Muscle of leg (tissue), 11 donors: ENCODE results near the gene AGTRAP. TPM values are rescaled to one million over a fixed set of nuclear protein-coding genes. Genes with fewer than 3 reads are reported as not detected.

Experiments
- DNase-seq: peaks from one replicate; pipeline ENCODE4 v3.0.0; 2013
- H3K27ac ChIP-seq: one replicate; pipeline ENCODE4 v1.5.1; 2013; ENCODE audit warnings: mild to moderate bottlenecking, low read length, control low read depth
- H3K27me3 ChIP-seq: one replicate; pipeline ENCODE4 v1.6.1; 2013; ENCODE audit warnings: low read length; ENCODE audit not compliant: control insufficient read depth, insufficient read depth
- H3K36me3 ChIP-seq: one replicate; pipeline ENCODE4 v1.6.1; 2013; ENCODE audit warnings: low read length; ENCODE audit not compliant: control insufficient read depth, insufficient read depth
- H3K4me1 ChIP-seq: one replicate; pipeline ENCODE4 v1.6.1; 2013; ENCODE audit warnings: low read length; ENCODE audit not compliant: control insufficient read depth, insufficient read depth
- H3K4me3 ChIP-seq: one replicate; pipeline ENCODE4 v1.5.1; 2013; ENCODE audit warnings: low read length, control low read depth
- H3K9me3 ChIP-seq: replicated peaks from 2 replicates; pipeline ENCODE4 v1.6.1; 2013; ENCODE audit warnings: low read depth, low read length; ENCODE audit not compliant: control insufficient read depth
- WGBS: methylation state at CpG from one replicate; pipeline ENCODE4 v1.1.5; 2013; ENCODE audit warnings: missing lambda C conversion rate; ENCODE audit not compliant: insufficient coverage; 5-methylcytosine and 5-hydroxymethylcytosine counted together
- polyA plus RNA-seq, 8 donors: library from polyadenylated mRNA; unstranded; fragments of 120-200 nt; gene quantifications; one replicate each; pipeline versions ENCODE4 v1.2.1 to v1.2.3, GENCODE V29; 2013; ENCODE audit warnings: inconsistent platforms in 1 of 8, low replicate concordance in 1 of 8; ENCODE audit not compliant: insufficient read length in 8 of 8, insufficient read depth in 1 of 8
- total RNA-seq: library from RNA; stranded (reverse); fragments of 120-200 nt; gene quantifications from one replicate; pipeline ENCODE4 v1.2.4, GENCODE V29; 2013

AGTRAP gene
- total and polyA plus RNA-seq, 9 donors: 14.8 to 24.8 (median 17.9) TPM

- Histone ChIP-seq H3K27me3 (no peaks in the 10 kb centered on the region), H3K4me1 (no peaks in the 10 kb centered on the region), H3K27ac (no peak overlapping the region), H3K36me3 (peaks cover 17% of the 10 kb centered on the region), H3K4me3 (no peak overlapping the region), H3K9me3 (no peaks in the 10 kb centered on the region)
- DNase-seq: no peak
- WGBS: 57% methylated on average over 6 of the region's 9 CpGs
Observed at GRCh38 chr1:11744287-11744686, 8.4 kb downstream of the AGTRAP start.

- no peaks in the 10 kb centered on the region for H3K4me1 ChIP-seq
- H3K27ac ChIP-seq: no peak overlapping the region
- peaks cover 34% of the 10 kb centered on the region for H3K36me3 ChIP-seq
Observed at GRCh38 chr1:11746092-11746491, 10.2 kb downstream of the AGTRAP start.

GRCh38 chr1:11746795-11747487, 11.0 kb downstream of the AGTRAP start:
- no peak overlapping the region for H3K4me3 ChIP-seq
- H3K9me3 ChIP-seq: no peaks in the 10 kb centered on the region
- peaks cover 37% of the 10 kb centered on the region for H3K36me3 ChIP-seq
- H3K27me3 ChIP-seq: no peaks in the 10 kb centered on the region
- no peaks in the 10 kb centered on the region for H3K4me1 ChIP-seq
- no peak for DNase-seq
- H3K27ac ChIP-seq: no peak overlapping the region
- 81% methylated on average over 19 of the region's 20 CpGs for WGBS

More at GRCh38 chr1:11746092-11746491, 10.2 kb downstream of the AGTRAP start:
- 87% methylated on average over 6 of the region's 6 CpGs for WGBS
- H3K4me3 ChIP-seq: no peak overlapping the region
- H3K27me3 ChIP-seq: no peaks in the 10 kb centered on the region
- no peak for DNase-seq
- H3K9me3 ChIP-seq: no peaks in the 10 kb centered on the region

- peaks cover 37% of the 10 kb centered on the region for H3K36me3 ChIP-seq
- 92% methylated on average over 23 of the region's 27 CpGs for WGBS
Observed at GRCh38 chr1:11748294-11749202, 12.6 kb downstream of the AGTRAP start.

GRCh38 chr1:11749203-11749689, 13.3 kb downstream of the AGTRAP start:
- no peaks in the 10 kb centered on the region for H3K4me1 ChIP-seq
- H3K27ac ChIP-seq: no peak overlapping the region
- peaks cover 37% of the 10 kb centered on the region for H3K36me3 ChIP-seq
- 65% methylated on average over 8 of the region's 9 CpGs for WGBS
- DNase-seq: no peak
- H3K4me3 ChIP-seq: no peak overlapping the region
- no peaks in the 10 kb centered on the region for H3K9me3 ChIP-seq
- H3K27me3 ChIP-seq: no peaks in the 10 kb centered on the region

More at GRCh38 chr1:11748294-11749202, 12.6 kb downstream of the AGTRAP start:
- Histone ChIP-seq H3K4me3 (no peak overlapping the region), H3K27ac (no peak overlapping the region), H3K27me3 (no peaks in the 10 kb centered on the region), H3K9me3 (no peaks in the 10 kb centered on the region), H3K4me1 (no peaks in the 10 kb centered on the region)
- no peak for DNase-seq

- 95% methylated on average over 13 of the region's 15 CpGs for WGBS
- peaks cover 35% of the 10 kb centered on the region for H3K36me3 ChIP-seq
Observed at GRCh38 chr1:11749996-11750395, 14.1 kb downstream of the AGTRAP start.

GRCh38 chr1:11751087-11751486, 15.2 kb downstream of the AGTRAP start:
- no peak for DNase-seq
- Histone ChIP-seq H3K36me3 (peaks cover 31% of the 10 kb centered on the region), H3K9me3 (no peaks in the 10 kb centered on the region), H3K4me3 (no peak overlapping the region), H3K4me1 (no peaks in the 10 kb centered on the region), H3K27me3 (no peaks in the 10 kb centered on the region), H3K27ac (no peak overlapping the region)
- 76% methylated on average over 6 of the region's 9 CpGs for WGBS

More at GRCh38 chr1:11749996-11750395, 14.1 kb downstream of the AGTRAP start:
- H3K4me3 ChIP-seq: no peak overlapping the region
- no peaks in the 10 kb centered on the region for H3K9me3 ChIP-seq
- H3K27me3 ChIP-seq: no peaks in the 10 kb centered on the region
- no peak overlapping the region for H3K27ac ChIP-seq
- no peaks in the 10 kb centered on the region for H3K4me1 ChIP-seq
- DNase-seq: no peak

GRCh38 chr1:11752359-11753088, 16.6 kb downstream of the AGTRAP start:
- WGBS: 69% methylated on average over 6 of the region's 17 CpGs
- no peak for DNase-seq
- H3K27ac ChIP-seq: no peak overlapping the region
- peaks cover 31% of the 10 kb centered on the region for H3K36me3 ChIP-seq
- no peak overlapping the region for H3K4me3 ChIP-seq
- H3K9me3 ChIP-seq: no peaks in the 10 kb centered on the region
- no peaks in the 10 kb centered on the region for H3K4me1 ChIP-seq
- H3K27me3 ChIP-seq: no peaks in the 10 kb centered on the region

GRCh38 chr1:11753555-11754208, 17.7 kb downstream of the AGTRAP start:
- 39% methylated on average over 7 of the region's 7 CpGs for WGBS
- DNase-seq: no peak

More at GRCh38 chr1:11753555-11754208, 17.7 kb downstream of the AGTRAP start:
- H3K4me1 ChIP-seq: no peaks in the 10 kb centered on the region
- no peaks in the 10 kb centered on the region for H3K9me3 ChIP-seq
- no peaks in the 10 kb centered on the region for H3K27me3 ChIP-seq
- H3K4me3 ChIP-seq: no peak overlapping the region
- peaks cover 26% of the 10 kb centered on the region for H3K36me3 ChIP-seq
- H3K27ac ChIP-seq: no peak overlapping the region
